ENCODE results near the gene ZBTB45.

The ZBTB45 gene

GRCh38 chr19:58519355-58520256, at the start of gene ZBTB45:
TSS of gene ZBTB45 (minus strand) at chr19:58519810. CDS start at chr19:58517673, 2,137 bp downstream.
- no peaks in the 10 kb centered on the region for H3K9me3 ChIP-seq (ENCODE audit: control insufficient read depth, low read length)
- no peaks in the 10 kb centered on the region for H3K27me3 ChIP-seq (replicated peaks; ENCODE audit: control insufficient read depth, insufficient read depth, low read length)
- H3K4me1 ChIP-seq (ENCODE audit: control insufficient read depth, insufficient read depth, low read length), result peaks cover 32% of the 10 kb centered on the region
- H3K36me3 ChIP-seq (ENCODE audit: control insufficient read depth, insufficient read depth, low read length, severe bottlenecking), result peaks cover 9% of the 10 kb centered on the region
- DNase-seq (ENCODE audit: low read depth), result peak; percentile 96
- H3K9ac ChIP-seq (ENCODE audit: low read length), result peak within 1 kb of the TSS; percentile 99
- H3K4me3 ChIP-seq (ENCODE audit: low read length), result peak within 1 kb of the TSS; percentile 91

- Histone ChIP-seq H3K9ac (ENCODE audit: low read length) (no peak overlapping the region), H3K4me1 (ENCODE audit: control insufficient read depth, insufficient read depth, low read length) (peaks cover 11% of the 10 kb centered on the region), H3K27me3 (replicated peaks; ENCODE audit: control insufficient read depth, insufficient read depth, low read length) (no peaks in the 10 kb centered on the region), H3K36me3 (ENCODE audit: control insufficient read depth, insufficient read depth, low read length, severe bottlenecking) (peaks cover 18% of the 10 kb centered on the region), H3K4me3 (ENCODE audit: low read length) (no peak overlapping the region), H3K9me3 (ENCODE audit: control insufficient read depth, low read length) (no peaks in the 10 kb centered on the region)
- DNase-seq (ENCODE audit: low read depth), result no peak
These were observed 49.0 kb upstream of the ZBTB45 start for GRCh38 chr19:58568453-58569130.

- DNase-seq (ENCODE audit: low read depth), result no peak
- peaks cover 18% of the 10 kb centered on the region for H3K36me3 ChIP-seq (ENCODE audit: control insufficient read depth, insufficient read depth, low read length, severe bottlenecking)
- H3K27me3 ChIP-seq (replicated peaks; ENCODE audit: control insufficient read depth, insufficient read depth, low read length), result no peaks in the 10 kb centered on the region
- no peak overlapping the region for H3K9ac ChIP-seq (ENCODE audit: low read length)
- no peaks in the 10 kb centered on the region for H3K9me3 ChIP-seq (ENCODE audit: control insufficient read depth, low read length)
- peaks cover 19% of the 10 kb centered on the region for H3K4me1 ChIP-seq (ENCODE audit: control insufficient read depth, insufficient read depth, low read length)
- no peak overlapping the region for H3K4me3 ChIP-seq (ENCODE audit: low read length)
These were observed 47.4 kb upstream of the ZBTB45 start for GRCh38 chr19:58566989-58567388.

GRCh38 chr19:58563823-58564222, 44.2 kb upstream of the ZBTB45 start:
- DNase-seq (ENCODE audit: low read depth), result no peak
- Histone ChIP-seq H3K27me3 (replicated peaks; ENCODE audit: control insufficient read depth, insufficient read depth, low read length) (no peaks in the 10 kb centered on the region), H3K4me3 (ENCODE audit: low read length) (no peak overlapping the region), H3K9ac (ENCODE audit: low read length) (no peak overlapping the region), H3K9me3 (ENCODE audit: control insufficient read depth, low read length) (no peaks in the 10 kb centered on the region), H3K4me1 (ENCODE audit: control insufficient read depth, insufficient read depth, low read length) (peaks cover 28% of the 10 kb centered on the region), H3K36me3 (ENCODE audit: control insufficient read depth, insufficient read depth, low read length, severe bottlenecking) (peaks cover 8% of the 10 kb centered on the region)

GRCh38 chr19:58563034-58563573, 43.5 kb upstream of the ZBTB45 start:
- H3K27me3 ChIP-seq (replicated peaks; ENCODE audit: control insufficient read depth, insufficient read depth, low read length), result no peaks in the 10 kb centered on the region
- H3K9ac ChIP-seq (ENCODE audit: low read length), result peak overlapping the region; percentile 74
- H3K4me3 ChIP-seq (ENCODE audit: low read length), result peak overlapping the region; percentile 64
- DNase-seq (ENCODE audit: low read depth), result peak; percentile 25
- H3K4me1 ChIP-seq (ENCODE audit: control insufficient read depth, insufficient read depth, low read length), result peaks cover 28% of the 10 kb centered on the region
- H3K36me3 ChIP-seq (ENCODE audit: control insufficient read depth, insufficient read depth, low read length, severe bottlenecking), result peaks cover 8% of the 10 kb centered on the region
- no peaks in the 10 kb centered on the region for H3K9me3 ChIP-seq (ENCODE audit: control insufficient read depth, low read length)

GRCh38 chr19:58562122-58563033, 42.8 kb upstream of the ZBTB45 start:
- H3K9ac ChIP-seq (ENCODE audit: low read length), result peak overlapping the region; percentile 74
- peaks cover 28% of the 10 kb centered on the region for H3K4me1 ChIP-seq (ENCODE audit: control insufficient read depth, insufficient read depth, low read length)
- DNase-seq (ENCODE audit: low read depth), result peak; percentile 52
- H3K9me3 ChIP-seq (ENCODE audit: control insufficient read depth, low read length), result no peaks in the 10 kb centered on the region
- H3K4me3 ChIP-seq (ENCODE audit: low read length), result peak overlapping the region; percentile 64
- peaks cover 7% of the 10 kb centered on the region for H3K36me3 ChIP-seq (ENCODE audit: control insufficient read depth, insufficient read depth, low read length, severe bottlenecking)
- H3K27me3 ChIP-seq (replicated peaks; ENCODE audit: control insufficient read depth, insufficient read depth, low read length), result no peaks in the 10 kb centered on the region

- Histone ChIP-seq H3K4me3 (ENCODE audit: low read length) (peak overlapping the region; percentile 64), H3K36me3 (ENCODE audit: control insufficient read depth, insufficient read depth, low read length, severe bottlenecking) (peaks cover 6% of the 10 kb centered on the region), H3K4me1 (ENCODE audit: control insufficient read depth, insufficient read depth, low read length) (peaks cover 37% of the 10 kb centered on the region), H3K9me3 (ENCODE audit: control insufficient read depth, low read length) (no peaks in the 10 kb centered on the region), H3K27me3 (replicated peaks; ENCODE audit: control insufficient read depth, insufficient read depth, low read length) (no peaks in the 10 kb centered on the region), H3K9ac (ENCODE audit: low read length) (peak overlapping the region; percentile 74)
- DNase-seq (ENCODE audit: low read depth), result no peak
These were observed 41.9 kb upstream of the ZBTB45 start for GRCh38 chr19:58561373-58562121.

- Histone ChIP-seq H3K36me3 (ENCODE audit: control insufficient read depth, insufficient read depth, low read length, severe bottlenecking) (peaks cover 12% of the 10 kb centered on the region), H3K4me1 (ENCODE audit: control insufficient read depth, insufficient read depth, low read length) (peaks cover 43% of the 10 kb centered on the region), H3K4me3 (ENCODE audit: low read length) (no peak overlapping the region), H3K9ac (ENCODE audit: low read length) (no peak overlapping the region), H3K9me3 (ENCODE audit: control insufficient read depth, low read length) (no peaks in the 10 kb centered on the region), H3K27me3 (replicated peaks; ENCODE audit: control insufficient read depth, insufficient read depth, low read length) (no peaks in the 10 kb centered on the region)
- no peak for DNase-seq (ENCODE audit: low read depth)
These were observed 41.3 kb upstream of the ZBTB45 start for GRCh38 chr19:58560921-58561320.

GRCh38 chr19:58560007-58560887, 40.6 kb upstream of the ZBTB45 start:
- peaks cover 16% of the 10 kb centered on the region for H3K36me3 ChIP-seq (ENCODE audit: control insufficient read depth, insufficient read depth, low read length, severe bottlenecking)
- peak overlapping the region; percentile 92 for H3K4me3 ChIP-seq (ENCODE audit: low read length)
- DNase-seq (ENCODE audit: low read depth), result no peak
- H3K4me1 ChIP-seq (ENCODE audit: control insufficient read depth, insufficient read depth, low read length), result peaks cover 48% of the 10 kb centered on the region
- H3K9me3 ChIP-seq (ENCODE audit: control insufficient read depth, low read length), result no peaks in the 10 kb centered on the region
- no peaks in the 10 kb centered on the region for H3K27me3 ChIP-seq (replicated peaks; ENCODE audit: control insufficient read depth, insufficient read depth, low read length)
- H3K9ac ChIP-seq (ENCODE audit: low read length), result peak overlapping the region; percentile 98
